OCI-LY3 (cell line): ENCODE results near the gene UBAP2.

Experiments
- CTCF ChIP-seq: fragments of 200-600, 300-600 bp; sonication (generic); IDR thresholded peaks from 2 replicates; pipeline ENCODE4 v1.5.1; 2014; ENCODE audit warnings: antibody characterized with exemption, low read length, low read depth
- EZH2phosphoT487 ChIP-seq: fragments of 200-600 bp; shearing (Covaris generic); IDR thresholded peaks from 2 replicates; pipeline ENCODE4 v1.6.1; 2018; ENCODE audit warnings: antibody characterized with exemption, mixed run types, low read depth

- TF ChIP-seq CTCF (no peak), EZH2phosphoT487 (no peak)
These were observed 76.0 kb downstream of the UBAP2 start for GRCh38 chr9:33972698-33973097.
